NCI-H526 treated with DMSO at 0.1 percent for 48 hours (cell line): ENCODE measurements around the gene EFL1.
A peak's percentile ranks its signal among the peaks of the same experiment; 100 is the strongest.
"Not testable (repeated sequence)": the region's sequence is repeated elsewhere in the genome, so short reads cannot be mapped to it uniquely, and the experiment has no call there.

Experiments
- DNase-seq: peaks from one replicate; lab custom pipeline; 2025; lab: John Stamatoyannopoulos, UW

Gene EFL1

GRCh38 chr15:82281276-82281675 lies 18.7 kb upstream of the EFL1 start:
- not testable (repeated sequence) for DNase-seq

GRCh38 chr15:82275410-82275809 lies 12.9 kb upstream of the EFL1 start:
- no peak for DNase-seq

GRCh38 chr15:82272154-82272553 lies 9.6 kb upstream of the EFL1 start:
- no peak for DNase-seq

- not testable (repeated sequence) for DNase-seq
Observed at GRCh38 chr15:82268454-82268853, 5.9 kb upstream of the EFL1 start.

- DNase-seq, result not testable (repeated sequence)
Observed at GRCh38 chr15:82267137-82267536, 4.6 kb upstream of the EFL1 start.

- peak; percentile 16 for DNase-seq
Observed at GRCh38 chr15:82263350-82263749, 816 bp upstream of the EFL1 start.

GRCh38 chr15:82261566-82262421 lies 740 bp downstream of the EFL1 start:
- DNase-seq, result not testable (repeated sequence)

GRCh38 chr15:82248261-82248660 lies 14.3 kb downstream of the EFL1 start:
- not testable (repeated sequence) for DNase-seq

GRCh38 chr15:82245956-82246355 lies 16.6 kb downstream of the EFL1 start:
- not testable (repeated sequence) for DNase-seq

- DNase-seq, result not testable (repeated sequence)
Observed at GRCh38 chr15:82243644-82244043, 18.9 kb downstream of the EFL1 start.

GRCh38 chr15:82241836-82242499 lies 20.6 kb downstream of the EFL1 start:
- DNase-seq, result not testable (repeated sequence)

- no peak for DNase-seq
Observed at GRCh38 chr15:82239685-82240391, 22.7 kb downstream of the EFL1 start.

GRCh38 chr15:82237944-82238534 lies 24.5 kb downstream of the EFL1 start:
- not testable (repeated sequence) for DNase-seq

GRCh38 chr15:82231842-82232241 lies 30.7 kb downstream of the EFL1 start:
- DNase-seq, result peak; percentile 94

- peak; percentile 31 for DNase-seq
Observed at GRCh38 chr15:82231233-82231632, 31.3 kb downstream of the EFL1 start.

- DNase-seq, result no peak
Observed at GRCh38 chr15:82228750-82229149, 33.8 kb downstream of the EFL1 start.

- not testable (repeated sequence) for DNase-seq
Observed at GRCh38 chr15:82221535-82221934, 41.0 kb downstream of the EFL1 start.

GRCh38 chr15:82216092-82216491 lies 46.4 kb downstream of the EFL1 start:
- DNase-seq, result not testable (repeated sequence)

GRCh38 chr15:82212201-82212600 lies 50.3 kb downstream of the EFL1 start:
- DNase-seq, result not testable (repeated sequence)

- not testable (repeated sequence) for DNase-seq
Observed at GRCh38 chr15:82210066-82210597, 52.4 kb downstream of the EFL1 start.

- not testable (repeated sequence) for DNase-seq
Observed at GRCh38 chr15:82204575-82204974, 58.0 kb downstream of the EFL1 start.
